ENCODE results near the gene PARD3B.

Gene PARD3B

DNA sequence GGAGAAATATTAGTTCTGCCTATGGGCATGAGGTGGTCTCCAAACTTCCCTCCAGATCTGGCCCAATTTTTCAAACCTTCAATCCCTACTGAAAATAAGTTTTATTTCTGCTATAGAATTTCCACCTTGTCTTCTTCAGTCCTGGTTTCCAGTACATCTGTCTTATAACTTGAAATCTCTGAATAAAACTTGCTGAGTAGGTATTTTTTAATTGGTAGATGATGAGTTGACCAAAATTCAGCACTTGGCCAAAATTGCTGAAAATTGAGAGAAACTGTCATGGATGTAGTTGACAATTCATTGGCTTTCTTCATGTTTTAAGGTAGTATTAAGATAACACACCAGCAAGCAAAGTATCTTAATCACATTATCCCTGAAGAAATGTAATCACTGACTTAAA is 206.2 kb downstream of the PARD3B start:
- DNase-seq (ENCODE audit: low read depth in 3 of 3, low spot score in 1 of 3), result no peak

DNA sequence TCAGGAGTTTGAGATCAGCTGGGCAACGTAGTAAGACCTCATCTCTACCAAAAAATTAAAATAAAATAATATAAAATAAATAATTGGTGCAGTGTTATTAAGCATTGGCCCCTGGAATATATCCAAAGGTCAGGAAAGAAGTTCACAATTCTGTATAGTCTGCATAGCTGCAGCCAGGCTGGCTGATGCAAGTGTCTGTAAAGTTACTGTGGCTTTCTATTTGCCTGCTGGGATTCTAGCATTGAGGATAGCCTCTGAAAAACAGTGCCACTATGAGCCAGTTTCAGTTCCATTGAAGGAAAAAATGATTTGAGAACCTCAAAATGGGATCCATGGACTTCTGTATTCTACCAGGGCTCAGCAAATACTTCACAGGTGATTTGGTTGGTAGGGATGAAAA is 208.6 kb downstream of the PARD3B start:
- DNase-seq (ENCODE audit: low read depth in 3 of 3, low spot score in 1 of 3), result no peak

DNA sequence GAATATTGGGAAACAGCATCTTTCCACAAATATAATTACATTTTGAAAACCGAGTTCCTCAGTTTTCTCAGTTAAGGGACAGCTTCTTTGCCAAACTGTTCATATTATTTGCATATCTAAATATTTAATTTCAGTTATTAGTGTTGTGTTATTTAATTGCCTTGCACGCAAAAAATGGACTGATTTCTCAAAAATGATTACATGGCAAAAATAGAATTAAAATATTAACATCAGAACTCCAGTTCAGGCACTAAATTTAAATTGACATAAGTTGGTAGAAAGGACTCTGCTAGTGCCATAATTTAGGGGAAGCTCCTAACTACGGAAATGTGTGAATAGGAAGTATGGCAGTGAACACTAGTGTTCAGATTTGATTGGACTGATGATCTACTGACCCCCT is 209.6 kb downstream of the PARD3B start:
- no peak for DNase-seq (ENCODE audit: low read depth in 3 of 3, low spot score in 1 of 3)

DNA sequence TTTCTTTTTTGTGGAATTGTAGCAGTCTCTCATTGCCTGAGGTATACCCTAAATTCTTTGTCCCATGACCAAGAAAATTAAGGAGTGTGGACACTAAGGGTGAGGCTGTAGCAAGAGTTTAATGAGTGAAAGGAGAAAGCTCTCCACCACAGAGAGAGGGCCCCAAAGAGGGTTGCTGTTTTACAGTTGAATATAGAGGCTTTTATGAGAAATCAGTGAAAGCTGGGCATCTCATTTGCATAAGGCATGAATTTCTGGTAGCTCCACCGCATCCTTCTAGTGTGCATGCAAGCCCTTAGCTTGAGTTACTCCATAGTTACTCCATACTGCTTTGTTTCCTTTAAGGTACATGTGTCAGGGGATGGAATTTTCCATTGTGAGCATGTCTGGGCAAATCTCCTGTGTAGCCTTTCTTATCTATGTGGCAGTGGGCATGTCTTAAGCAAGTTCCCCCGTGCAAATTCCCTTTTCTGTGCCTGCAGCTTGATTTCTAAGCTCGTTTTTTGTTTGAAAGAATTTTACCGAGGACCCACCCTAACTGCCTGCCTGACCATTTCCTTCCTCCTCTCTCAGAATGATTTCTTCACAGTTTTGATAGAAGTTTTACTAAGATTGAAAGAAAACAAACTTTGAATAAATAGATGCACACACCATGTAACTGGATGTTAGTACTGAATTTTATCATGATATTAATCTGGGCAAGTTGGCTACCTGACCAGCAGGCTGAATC is 218.9 kb downstream of the PARD3B start:
- no peak for DNase-seq (ENCODE audit: low read depth in 3 of 3, low spot score in 1 of 3)

DNA sequence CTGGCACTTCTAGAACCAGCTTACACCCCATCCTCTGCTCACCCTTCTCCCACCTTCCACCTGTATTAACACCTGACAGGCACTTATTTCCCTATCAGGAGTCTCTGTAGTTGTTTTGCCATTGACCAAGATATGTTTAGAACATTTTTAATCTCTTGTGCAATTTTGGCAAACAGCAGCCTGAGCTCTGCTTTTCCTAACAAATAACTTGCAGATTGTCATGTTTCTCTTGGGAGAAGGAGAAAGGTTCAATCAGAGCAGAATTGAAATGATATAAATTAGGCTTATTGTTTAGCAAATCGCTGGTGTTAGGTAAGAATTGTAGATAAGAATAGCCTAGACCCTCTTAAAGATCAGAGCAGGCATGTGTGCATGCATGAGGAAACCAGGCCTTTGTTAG is 225.5 kb downstream of the PARD3B start:
- DNase-seq (ENCODE audit: low read depth in 3 of 3, low spot score in 1 of 3), result no peak

DNA sequence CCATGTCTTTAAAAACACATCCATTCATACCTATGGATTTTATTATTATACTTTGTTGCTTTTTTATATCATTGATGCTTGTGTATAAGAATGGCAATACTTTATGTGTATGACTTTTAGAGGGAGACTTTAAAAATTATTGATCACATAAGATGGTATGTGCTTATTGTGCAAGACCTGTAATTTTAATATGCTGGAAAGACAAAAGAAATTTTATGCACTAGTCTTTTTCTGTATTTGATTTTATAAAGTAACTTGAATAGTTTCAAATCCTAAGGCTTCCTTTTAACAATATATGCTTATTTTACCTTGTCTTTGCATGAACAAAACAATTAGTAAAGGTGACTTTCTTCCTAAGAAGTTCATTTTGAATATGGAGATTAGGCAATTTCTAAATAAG is 226.4 kb downstream of the PARD3B start:
- DNase-seq (ENCODE audit: low read depth in 3 of 3, low spot score in 1 of 3), result no peak

DNA sequence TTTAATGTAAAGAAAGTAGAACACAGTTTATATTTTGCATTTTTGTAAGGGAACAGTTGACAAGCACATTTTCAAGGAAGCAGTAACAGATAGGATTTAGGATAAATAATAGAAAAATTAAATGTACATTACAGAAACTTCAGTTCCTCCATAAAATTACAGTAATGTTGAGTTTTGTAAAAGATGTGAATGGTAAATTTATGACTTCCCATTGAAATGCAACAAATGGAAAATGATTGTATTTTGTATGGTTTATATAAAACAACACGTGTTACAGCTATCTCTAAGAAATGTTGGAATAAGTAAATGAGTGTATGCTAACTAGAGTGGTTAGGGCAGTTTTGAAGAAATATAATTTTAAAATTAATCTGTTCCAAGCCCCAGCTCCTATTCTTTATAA is 227.3 kb downstream of the PARD3B start:
- no peak for DNase-seq (ENCODE audit: low read depth in 3 of 3, low spot score in 1 of 3)

DNA sequence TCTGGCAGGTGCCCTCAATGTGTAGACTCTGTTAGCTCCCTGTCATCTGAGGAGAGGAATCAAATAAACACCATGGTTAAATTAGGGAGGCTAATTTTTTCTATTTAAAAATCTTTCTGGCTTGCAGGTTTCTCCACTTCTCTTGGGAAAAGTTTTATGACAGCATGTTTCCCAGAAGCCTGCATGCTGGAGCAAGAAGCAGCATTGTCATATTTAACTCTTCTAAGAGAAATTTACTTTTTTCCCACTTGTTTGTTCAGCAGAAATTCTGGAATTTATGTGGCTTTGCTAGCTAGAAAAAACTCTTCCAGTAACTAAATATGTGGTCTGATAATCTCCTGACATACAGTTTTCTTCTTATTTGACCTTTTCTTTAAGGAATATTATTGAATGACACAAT is 230.5 kb downstream of the PARD3B start:
- DNase-seq (ENCODE audit: low read depth in 3 of 3, low spot score in 1 of 3), result no peak

DNA sequence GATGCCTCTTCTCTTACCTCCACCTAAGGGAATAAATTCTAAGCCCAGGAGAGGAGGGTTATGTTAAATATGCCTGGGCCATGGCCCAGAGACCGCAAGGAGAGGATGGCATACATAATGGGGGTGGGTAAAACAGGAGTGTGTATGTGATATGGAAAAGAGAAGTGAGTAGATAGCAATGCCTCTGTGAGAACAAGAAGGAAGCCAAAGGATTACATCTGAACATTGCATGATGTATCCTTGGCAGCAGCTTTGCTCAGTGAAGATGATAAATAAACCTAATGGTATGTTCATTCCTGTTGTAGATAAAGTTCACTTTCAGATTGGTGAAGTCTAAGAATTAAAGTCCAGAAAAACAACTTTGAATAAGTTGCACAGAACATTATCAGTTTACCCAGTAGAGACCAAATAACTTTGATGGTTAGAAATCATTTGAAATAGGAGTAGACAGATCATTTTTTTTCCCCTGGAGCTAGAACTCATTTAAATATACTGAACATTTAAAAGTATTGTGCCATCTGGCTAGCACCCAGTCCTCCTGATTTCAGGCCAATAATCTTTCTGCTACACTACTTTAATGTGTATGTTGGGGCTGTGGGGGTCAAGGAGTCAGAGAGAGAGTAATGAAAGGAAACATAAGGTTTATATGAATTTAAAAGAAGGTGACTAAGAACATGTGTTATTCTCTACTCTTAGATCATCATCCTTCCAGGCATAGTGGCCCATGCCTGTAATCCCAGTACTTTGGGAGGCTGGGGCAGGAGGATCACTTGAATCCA is 231.7 kb downstream of the PARD3B start:
- DNase-seq (ENCODE audit: low read depth in 3 of 3, low spot score in 1 of 3), result no peak

DNA sequence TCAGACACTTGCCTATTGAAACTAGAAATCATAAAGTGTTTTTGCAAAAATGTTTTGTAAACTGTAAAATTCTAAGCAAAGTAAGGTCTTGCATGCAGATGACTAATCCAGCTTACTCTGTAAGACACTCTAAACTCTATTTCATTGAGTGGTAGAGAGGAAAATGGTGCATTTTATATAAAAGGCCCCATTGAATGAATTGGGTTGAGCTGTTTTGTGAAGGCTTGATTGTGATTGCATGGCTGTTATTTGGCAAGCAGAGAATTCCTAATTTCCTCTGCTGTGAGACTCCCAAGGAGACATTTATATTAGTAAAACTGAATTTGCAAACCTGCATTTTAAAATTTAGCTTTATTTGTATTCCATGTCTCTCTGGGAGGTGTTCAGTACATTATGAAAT is 234.5 kb downstream of the PARD3B start:
- no peak for DNase-seq (ENCODE audit: low read depth in 3 of 3, low spot score in 1 of 3)

DNA sequence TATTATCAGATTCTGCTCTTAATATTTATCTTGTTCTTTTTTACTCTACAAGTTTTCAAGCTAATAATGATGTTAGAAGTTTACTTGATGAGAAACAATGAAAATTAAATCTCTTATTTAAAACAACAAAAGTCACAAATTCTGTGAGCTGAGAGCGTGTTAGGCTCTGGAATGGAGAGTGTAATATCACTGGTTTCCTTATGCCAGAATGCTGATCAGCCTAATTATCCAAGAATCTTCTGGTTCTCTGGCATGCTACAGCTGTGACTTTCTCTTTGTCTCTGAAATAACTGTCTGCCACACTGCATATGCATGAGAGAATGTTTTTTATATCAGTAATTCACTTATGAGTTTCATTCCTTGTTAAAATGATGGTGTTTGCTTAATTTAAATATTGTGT is 236.7 kb downstream of the PARD3B start:
- DNase-seq (ENCODE audit: low read depth in 3 of 3, low spot score in 1 of 3), result no peak

DNA sequence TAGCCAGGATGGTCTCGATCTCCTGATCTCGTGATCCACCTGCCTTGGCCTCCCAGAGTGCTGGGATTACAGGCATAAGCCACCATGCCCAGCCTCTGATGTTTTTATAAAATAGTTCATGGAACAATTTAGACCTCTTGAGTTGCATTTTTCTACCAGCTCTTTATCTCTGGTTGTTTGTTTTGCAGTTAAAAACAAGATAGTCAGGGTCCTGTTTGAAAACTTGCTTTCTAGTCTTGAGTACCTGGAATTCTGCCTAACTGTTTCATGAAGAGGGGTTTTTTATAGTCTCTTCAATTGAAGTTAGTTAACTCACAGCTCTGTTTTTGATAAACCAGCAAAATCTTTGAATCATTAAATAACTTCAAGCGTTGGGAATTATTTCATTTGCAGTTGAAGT is 244.8 kb downstream of the PARD3B start:
- DNase-seq (ENCODE audit: low read depth in 3 of 3, low spot score in 1 of 3), result no peak

DNA sequence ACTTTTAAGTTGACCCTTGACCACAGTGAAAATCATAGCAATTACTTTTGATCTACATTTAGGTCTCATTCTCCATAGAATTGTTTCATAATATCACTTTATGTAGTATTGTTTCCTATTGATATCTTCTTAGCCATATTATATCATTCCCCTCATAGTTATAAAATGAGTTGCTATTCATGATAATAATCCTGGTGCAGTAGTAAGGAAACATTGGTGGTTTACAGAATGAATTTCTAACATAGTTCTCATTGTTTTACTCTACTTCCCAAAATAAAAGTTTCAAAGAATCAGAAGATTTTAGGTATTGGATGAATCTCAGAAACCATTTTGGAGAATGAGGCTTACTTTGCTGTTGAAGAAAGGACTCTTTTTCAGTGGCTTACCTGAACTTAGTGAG is 246.0 kb downstream of the PARD3B start:
- DNase-seq (ENCODE audit: low read depth in 3 of 3, low spot score in 1 of 3), result no peak

DNA sequence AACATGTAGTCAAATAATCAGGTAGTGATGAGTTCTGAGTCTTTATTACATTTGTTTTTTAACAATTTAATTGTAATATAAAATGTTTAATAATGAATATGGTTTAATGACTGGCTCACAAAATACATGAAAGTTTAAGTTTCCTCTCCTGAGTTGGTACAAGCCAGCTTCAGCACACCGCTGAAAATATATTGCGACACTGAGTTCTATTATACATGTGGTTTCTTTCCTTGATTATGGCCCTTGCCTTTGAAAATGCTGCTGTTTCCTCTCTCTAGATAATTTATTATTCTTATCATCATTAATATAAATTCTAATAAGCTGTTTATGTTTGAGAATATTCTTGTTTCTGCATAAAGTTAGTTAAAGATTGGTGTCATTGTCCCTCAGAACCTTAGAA is 249.3 kb downstream of the PARD3B start:
- no peak for DNase-seq (ENCODE audit: low read depth in 3 of 3, low spot score in 1 of 3)

DNA sequence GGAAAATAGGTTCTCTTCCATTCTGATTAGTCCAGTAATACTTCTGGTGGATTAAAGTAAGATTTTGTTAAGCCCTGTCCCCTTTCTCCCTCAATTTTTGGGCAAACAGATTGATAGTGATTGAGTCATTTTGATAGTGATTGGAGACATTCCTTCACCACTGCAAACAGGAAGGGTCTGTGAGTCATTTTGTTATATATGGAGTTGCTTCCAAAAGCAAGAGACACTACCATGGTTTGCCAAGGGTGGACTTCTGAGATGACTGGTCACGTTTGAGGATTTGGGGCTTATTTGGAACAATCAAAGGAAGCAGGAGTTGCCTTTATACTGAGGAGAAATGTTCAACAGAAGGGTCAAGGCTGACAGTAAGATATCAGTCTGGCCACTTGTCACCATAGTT is 249.9 kb downstream of the PARD3B start:
- DNase-seq (ENCODE audit: low read depth in 3 of 3, low spot score in 1 of 3), result no peak

DNA sequence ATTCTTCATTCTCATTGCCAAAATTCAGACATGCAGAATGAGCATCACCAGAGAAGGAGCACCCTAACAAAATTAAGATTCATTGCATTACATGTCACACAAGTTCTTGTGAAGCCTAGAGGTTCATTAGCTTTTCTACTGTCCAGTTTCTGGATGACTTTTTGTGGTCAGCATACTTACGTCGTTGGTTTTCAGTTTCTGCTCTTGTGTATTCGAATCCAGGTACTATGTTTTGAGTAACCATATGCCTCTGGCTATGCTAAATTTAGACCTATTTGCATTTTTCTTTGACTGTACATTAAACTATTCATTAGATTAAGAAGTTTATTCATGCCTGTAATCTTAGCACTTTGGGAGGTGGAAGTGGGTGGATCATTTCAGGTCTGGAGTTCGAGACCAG is 251.3 kb downstream of the PARD3B start:
- no peak for DNase-seq (ENCODE audit: low read depth in 3 of 3, low spot score in 1 of 3)

DNA sequence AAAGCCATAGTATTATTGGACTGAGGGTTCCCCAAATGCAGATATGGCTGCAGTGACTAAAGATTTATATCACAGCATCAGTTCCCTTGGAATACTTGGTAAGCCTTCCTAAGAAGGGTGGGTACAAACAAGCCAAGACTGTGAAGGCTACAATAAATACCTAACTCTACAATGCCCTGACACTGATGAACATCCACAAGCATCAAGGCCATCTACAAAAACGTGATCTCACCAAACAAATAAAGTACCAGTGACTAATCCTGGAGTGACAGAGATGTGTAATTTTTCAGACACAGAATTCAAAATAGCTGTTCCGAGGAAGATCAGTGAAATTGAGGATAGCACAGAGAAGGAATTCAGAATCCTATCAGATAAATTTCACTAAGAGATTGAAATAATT is 254.5 kb downstream of the PARD3B start:
- DNase-seq (ENCODE audit: low read depth in 3 of 3, low spot score in 1 of 3), result no peak

DNA sequence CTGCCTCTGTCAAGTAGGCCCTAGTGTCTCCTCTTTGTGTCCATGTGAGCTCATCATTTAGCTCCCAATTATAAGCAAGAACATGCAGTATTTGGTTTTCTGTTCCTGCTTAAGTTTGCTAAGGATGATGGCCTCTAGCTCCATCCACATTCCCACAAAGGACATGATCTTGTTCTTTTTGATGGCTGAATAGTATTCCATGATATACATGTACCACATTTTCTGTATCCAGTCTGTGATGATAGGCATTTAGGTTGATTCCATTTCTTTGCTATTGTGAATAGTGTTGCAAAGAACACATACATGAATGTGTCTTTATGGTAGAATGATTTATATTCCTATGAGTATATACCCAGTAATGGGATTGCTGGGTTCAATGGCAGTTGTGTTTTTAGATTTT is 263.2 kb downstream of the PARD3B start:
- DNase-seq (ENCODE audit: low read depth in 3 of 3, low spot score in 1 of 3), result no peak

DNA sequence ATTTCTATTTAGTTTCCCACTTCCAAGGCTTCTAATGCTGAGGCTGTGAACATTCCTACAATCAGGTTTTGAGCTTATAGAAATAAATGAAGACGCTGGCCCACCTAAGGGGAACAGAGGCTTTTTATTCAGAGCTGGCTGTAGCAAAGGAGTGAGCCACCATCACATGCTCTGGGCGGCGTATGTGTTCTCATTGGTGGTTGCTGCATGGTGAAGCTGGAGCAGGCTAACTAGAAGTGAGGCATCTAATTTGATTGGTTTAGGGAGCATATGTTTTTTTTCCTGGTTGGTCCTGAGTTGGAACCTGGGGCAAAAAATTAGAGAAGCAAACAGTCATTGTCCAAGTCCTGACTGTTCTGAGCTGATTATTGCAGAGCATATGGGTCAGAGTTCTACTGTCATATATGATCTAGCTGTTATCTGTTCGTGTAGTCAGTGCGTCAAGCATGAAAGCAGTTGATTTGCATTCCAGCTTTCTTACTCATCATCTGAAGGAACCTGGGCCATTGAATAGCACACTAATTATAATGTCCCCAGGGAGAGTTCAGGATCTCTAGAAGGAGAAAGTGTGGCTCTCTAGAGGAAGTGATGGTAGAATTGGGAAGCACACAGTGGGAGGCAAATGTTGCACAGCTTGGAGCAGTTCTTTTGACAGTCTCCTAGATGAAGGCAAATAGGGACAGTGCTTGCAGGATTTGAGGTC is 279.6 kb downstream of the PARD3B start:
- no peak for DNase-seq (ENCODE audit: low read depth in 3 of 3, low spot score in 1 of 3)

DNA sequence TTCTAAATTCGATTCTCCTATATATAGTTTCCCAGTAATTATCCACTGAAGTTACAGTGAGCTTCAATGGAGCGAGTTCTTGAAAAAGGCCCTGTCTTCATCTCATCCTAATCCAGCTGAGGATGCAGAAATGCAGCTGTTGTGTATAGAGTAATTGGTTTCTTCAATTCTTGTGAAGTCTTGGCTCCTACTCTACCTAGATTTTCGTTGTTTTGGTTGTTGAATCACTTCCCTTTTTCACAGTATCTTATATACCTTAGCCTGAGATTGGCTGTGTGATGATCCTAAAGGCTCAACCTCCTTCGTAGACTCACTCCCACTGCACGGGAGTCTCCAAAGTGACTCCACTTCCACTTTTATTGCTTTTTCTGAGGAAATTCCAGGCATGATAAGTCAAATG is 280.4 kb downstream of the PARD3B start:
- DNase-seq (ENCODE audit: low read depth in 3 of 3, low spot score in 1 of 3), result no peak

DNA sequence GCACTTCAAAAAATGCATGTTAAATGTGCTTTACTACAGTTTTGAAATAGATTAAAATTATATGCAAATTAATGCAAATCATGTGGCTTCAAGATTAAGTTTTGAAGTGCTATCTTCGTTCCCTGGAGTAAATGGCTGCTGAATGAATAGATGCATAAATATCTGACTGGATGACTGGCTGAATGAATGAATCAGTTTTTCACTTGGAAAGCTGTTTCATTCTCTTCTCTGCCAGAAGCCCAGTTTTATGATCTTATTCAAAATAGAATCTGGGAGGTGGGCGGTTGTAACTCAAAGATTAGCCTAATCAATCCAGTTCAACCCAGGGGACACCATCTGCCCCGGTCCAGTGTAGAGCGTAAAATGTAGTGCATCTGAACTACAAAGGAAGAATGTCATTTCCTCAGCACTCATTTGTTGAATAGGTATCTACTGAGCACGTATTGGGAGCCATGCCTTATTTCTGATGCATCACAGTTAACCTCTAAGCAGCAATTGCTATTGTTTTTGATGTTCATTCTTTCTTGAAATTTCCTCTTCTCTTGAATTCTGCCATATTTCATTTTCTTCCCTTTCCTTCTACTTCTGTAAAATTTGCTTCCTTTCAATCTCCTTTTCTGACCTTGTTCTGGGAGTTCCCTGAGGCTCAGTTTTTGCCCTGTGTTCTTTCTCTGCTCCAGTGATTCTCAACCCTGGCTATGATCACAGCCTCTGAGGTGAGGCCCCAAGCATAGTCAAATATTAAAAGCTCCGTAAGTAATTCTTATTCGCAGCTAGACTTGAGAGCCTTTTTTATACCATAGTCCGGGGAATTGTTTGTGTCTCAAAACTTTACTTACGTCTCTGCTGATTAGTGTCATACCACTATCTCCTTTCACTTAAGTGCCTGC is 282.7 kb downstream of the PARD3B start:
- DNase-seq (ENCODE audit: low read depth in 3 of 3, low spot score in 1 of 3), result no peak
